Non-pigmented ciliary epithelial cell (primary cell): ENCODE data around the gene METTL21A.
"Not testable (repeated sequence)": the region's sequence is repeated elsewhere in the genome, so short reads cannot be mapped to it uniquely, and the experiment has no call there.

Experiments
- DNase-seq: peaks from one replicate; pipeline ENCODE4 v3.0.0-alpha.2; 2010; ENCODE audit warnings: low read depth

METTL21A gene

DNA sequence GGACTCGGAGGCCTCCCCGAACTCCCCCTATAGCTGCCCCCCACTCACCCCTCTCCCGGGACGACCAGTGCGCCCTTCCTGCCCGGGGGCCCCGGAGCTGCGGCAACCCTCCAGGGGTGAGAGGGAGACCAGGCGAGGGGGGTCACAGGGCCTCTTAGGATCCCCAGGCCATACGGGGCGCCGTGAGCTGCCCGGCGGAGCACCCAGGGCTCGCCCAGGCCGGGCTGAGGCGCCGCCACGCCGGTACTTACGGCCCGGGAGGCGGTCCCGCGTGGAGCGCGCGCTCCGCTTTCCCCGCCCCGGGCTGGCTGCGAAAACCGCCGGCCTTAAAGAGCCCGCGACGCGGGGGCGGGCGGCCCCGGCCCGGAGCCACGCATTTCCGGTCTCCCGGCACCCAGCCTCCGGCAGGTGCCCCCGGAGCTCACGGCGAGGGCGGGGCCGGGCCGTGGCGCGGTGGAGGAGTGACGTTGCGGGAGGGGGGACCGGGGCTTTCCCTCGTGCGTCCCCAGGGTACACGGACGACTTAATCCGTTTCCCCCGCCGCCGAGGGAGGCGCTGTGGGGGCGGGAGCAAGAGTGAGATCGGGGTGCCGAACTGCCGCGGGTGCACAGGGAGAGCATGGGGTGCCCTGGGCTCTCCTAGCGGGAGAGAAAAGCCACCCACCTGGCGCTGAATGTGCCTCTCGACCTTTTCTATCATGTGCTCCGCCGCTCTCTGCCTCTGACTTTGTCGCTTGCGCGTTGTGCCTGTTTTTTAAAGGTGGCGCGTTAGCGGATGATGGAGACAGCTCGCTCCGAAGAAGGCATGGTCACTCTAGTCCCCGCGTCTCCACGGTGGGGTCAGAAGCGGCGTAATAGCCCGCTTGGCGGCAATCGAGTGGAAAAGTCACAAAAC is at the start of gene METTL21A:
TSS of gene METTL21A (minus strand) at position 381 of the 894 bp plus-strand sequence. CDS start 1,019 bp downstream, outside the sequence.
- no peak for DNase-seq

DNA sequence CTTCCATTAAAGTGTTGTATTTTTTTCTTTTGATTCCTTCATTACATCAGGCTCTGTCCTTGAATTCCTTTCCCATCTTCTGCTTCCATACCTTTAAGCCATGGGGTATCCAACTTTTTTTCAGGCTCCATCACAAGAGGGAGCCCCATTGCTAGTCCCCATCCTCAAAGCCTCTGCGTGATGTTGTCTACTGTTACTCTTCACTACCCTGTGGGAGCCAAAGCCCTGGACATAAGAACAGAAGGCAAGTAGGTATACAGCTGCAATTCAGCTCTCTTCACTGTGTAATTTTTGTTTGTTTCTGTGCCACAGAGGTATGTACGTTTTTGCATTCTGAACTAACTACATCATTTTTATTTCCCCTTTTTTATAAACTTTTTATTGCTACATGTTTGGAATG is 49.6 kb upstream of the METTL21A start:
- no peak for DNase-seq

DNA sequence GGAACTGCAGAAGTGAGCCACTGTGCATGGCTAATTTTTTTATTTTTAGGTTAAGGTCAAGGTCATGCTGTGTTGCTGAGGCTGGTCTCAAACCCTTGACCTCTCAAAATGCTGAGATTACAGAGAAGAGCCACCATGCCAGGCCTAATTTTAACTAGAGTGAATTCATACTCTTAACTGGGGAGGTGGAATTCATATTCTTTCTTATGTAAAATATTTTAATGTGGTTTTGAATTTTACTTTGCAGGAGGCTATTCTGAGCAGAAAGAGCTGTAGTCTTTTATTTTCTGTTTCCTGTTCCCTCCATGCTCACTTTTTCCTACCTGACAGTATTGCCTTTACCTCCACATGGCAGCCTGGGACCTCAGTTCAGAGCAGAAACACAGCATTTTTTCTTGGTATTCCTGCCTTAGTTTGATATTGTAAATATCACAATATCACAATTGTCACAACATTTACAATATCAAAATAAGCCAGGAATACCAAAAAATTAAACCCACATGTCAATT is 49.1 kb upstream of the METTL21A start:
- DNase-seq: no peak

DNA sequence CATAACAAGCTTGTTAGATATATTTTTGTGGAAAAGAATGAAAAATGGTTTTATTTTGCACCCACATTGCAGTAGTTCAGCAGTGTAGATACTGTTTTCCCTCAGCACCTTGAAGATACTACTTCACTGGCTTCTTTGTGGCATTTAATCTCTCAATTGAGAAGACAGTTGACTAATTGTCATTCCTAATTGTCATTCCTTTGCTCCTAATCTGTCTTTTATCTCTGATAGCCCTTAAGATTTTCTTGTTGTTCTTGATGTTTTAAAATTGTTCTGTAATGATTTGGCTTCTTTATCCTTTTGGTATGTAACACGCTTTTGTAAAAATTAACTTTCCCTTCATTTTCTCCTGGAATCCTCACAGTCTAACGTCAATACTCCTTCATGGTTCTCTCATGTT is 48.2 kb upstream of the METTL21A start:
- DNase-seq: no peak

DNA sequence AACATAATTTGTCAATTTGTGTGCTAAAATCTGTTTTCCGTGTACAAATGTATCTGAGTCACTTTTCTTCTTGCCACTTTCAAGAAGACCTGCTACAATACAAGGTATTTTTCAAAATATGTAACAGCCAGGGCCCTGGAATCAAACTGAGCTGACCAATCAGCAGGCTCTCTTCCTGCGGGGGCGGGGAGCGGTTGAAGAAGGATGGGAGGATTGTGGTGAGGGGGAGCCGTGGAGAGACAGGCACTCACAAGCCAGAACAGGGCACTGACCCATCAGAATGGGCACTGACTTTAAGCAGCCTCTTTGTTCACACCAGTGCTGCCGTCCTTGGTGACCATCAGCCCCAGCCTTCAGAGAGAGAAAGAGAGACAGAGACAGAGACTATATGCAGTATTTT is 45.7 kb upstream of the METTL21A start:
- no peak for DNase-seq

DNA sequence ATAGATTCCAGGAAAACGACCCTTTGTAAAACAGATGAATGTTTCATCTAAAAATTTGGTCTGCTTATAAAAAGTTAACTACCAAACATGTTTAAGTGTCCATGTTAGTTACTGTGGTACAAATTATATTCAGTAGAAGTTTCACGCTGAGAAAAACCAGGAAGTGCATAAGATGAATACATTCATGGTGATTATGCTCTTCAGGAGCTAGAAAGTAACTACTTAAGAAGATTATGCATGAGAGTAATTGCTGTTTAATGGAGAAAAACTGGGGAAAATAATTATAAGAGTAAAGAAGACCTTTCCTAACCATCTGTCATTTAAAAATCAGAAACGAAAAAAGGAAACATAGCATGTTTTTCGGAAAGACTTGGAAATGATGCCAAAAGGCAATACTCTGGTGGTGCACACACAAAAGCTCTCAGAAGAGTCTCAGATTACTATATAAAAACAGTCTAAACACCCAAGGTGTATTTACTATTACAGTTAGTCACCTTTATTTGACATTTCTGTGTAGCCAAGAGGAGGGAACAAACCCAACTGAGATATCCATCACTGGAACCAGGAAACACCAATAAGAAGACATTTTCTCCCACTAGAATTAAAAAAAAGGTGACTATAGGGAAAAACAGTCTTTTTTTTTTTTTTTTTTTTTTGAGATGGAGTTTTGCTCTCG is 38.8 kb upstream of the METTL21A start:
- no peak for DNase-seq

DNA sequence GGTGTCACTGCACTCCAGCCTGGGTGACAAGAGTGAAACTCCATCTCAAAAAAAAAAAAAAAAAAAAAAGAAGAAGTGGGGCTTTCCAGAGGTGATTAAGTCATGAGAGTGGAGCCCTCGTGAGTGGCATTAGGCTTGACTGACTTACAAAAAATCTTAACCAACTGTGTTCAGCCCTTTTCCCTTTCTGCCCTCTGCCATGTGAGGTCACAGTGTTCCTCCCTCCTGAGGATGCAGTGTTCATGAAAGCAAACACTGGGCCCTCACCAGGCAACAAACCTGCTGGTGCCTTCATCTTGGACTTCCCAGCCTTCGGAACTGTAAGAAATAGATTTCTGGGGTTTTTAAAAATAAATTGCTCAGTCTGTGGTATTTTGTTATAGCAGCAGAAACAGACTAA is 37.0 kb upstream of the METTL21A start:
- DNase-seq: no peak

DNA sequence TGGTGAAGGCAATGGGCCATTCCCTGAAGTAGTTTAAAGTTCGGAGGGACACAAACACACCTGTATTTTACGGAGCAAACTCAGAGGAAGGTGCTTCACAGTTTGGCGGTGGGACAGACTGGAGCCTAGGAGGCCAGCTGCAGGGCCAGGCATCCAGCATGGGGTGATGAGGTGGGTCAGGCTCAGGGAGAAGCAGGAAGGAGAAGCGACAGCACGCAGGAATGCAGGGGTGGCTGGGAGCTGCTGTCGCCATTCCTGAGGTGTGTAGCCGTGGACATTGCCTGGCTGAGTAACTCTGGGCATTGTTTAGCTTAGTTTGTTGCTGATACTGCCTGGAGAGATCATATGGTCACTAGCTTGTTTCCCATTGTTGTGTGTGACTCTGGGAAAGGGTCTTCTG is 35.8 kb upstream of the METTL21A start:
- DNase-seq: no peak

DNA sequence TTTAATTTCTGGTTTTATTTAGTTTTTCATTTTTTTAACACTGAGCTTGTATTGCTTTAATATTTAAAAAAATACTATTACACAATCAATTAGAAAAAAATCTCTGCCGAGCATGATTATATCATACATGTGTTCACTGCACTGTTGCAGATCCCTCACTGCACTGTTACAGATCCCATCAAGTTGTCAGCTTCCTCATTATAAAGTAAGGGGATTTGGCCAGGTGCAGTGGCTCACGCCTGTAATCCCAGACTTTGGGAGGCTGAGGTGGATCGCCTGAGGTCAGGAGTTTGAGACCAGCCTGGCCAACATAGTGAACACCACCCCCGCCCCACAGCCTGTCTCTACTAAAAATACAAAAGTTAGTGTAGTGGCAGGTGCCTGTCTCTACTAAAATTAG is 33.0 kb upstream of the METTL21A start:
- no peak for DNase-seq

DNA sequence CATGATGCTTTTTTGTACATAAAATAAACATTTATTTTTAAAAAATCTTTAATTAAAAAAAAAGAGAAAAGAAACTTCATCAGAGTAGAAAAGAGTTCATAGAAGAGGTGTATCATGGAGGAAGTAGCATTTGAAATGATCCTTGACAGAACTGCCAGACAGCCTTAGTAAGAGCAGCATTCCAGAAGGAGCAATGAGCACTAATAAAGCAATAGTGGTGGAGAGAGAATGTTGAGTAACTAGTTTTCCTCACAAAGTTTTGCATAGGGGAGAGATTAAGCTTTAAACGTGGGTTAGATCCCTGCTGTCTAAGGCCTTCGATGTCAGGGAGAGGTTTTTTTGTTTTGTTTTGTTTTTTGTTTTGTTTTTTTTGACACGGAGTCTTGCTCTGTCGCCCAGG is 29.8 kb upstream of the METTL21A start:
- DNase-seq: no peak

DNA sequence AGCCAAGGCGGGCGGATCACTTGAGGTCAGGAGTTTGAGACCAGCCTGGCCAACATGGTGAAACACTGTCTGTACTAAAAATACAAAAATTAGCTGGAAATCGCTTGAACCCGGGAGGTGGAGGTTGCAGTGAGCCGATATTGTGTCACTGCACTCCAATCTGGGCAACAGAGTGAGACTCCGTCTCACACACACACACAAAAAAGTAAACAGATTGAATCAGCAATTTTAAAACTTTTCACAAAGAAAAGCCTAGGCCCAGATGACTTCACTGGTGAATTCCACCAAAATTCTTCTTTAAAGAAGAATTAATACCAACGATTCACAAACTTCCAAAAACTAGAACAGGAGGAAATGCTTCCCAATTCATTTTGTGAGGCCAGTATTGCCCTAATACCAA is 21.4 kb upstream of the METTL21A start:
- DNase-seq: not testable (repeated sequence)

DNA sequence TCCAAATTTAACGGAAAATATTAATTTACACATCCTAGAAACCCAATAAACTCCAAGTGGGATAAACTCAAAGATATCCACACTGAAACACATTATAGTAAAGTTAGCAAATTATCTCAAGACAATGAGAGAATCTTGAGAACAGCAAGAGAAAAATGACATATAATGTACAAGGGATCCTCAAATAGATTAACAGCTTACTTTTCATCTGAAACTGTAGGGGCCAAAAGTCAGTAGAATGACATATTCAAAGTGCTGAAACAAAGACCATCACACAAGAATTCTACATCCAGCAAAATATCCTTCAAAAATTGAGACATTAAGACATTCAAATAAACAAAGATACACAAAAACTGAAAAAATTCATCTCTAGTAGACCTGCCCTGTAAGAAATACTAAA is 18.7 kb upstream of the METTL21A start:
- no peak for DNase-seq

DNA sequence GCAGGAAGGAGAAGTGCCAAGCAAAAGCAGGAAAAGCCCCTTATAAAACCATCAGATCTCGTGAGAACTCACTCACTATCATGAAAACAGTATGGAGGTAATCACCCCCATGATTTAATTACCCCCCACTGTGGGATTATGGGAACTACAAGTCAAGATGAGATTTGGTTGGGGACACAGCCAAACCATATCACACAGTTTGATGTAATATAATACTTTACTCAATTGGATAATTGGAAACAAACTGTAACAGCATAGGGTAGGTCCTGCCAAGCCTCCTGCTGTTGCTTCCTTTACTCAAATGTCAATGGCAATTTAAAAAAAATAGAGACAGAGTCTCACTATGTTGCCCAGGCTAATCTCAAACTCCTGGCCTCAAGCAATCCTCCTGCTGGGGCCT is 15.5 kb upstream of the METTL21A start:
- DNase-seq: no peak

DNA sequence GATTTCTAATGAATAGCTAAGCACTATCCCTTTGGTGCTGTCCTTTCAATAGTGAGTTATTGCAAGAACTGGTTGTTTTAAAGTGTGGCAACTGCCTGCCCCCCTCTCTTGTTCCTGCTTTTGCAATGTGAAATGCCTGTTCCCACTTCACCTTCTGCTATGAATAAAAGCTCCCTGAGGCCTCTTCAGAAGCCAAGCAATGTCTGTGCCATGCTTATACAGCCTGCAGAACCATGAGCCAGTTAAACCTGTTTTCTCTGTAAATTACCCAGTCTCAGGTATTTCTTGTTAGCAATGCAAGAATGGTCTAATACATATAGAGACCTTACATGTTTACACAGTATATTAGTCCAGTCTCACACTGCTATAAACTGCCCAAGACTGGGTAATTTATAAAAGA is 15.0 kb upstream of the METTL21A start:
- DNase-seq: no peak

DNA sequence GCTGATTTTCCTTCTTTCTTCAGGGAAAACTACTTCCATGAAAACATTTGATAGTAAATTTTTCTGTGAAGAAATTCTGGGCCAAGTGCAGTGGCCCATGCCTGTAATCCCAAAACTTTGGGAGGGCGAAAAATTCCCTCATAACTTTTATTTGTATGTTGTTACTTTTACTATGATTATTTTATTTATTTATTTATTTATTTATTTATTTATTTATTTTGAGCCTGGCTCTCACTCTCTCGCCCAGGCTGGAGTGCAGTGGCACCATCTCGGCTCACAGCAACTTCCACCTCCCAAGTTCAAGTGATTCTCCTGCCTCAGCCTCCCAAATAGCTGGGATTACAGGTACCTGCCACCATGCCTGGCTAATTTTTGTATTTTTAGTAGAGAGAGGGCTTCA is 14.1 kb upstream of the METTL21A start:
- DNase-seq: not testable (repeated sequence)

DNA sequence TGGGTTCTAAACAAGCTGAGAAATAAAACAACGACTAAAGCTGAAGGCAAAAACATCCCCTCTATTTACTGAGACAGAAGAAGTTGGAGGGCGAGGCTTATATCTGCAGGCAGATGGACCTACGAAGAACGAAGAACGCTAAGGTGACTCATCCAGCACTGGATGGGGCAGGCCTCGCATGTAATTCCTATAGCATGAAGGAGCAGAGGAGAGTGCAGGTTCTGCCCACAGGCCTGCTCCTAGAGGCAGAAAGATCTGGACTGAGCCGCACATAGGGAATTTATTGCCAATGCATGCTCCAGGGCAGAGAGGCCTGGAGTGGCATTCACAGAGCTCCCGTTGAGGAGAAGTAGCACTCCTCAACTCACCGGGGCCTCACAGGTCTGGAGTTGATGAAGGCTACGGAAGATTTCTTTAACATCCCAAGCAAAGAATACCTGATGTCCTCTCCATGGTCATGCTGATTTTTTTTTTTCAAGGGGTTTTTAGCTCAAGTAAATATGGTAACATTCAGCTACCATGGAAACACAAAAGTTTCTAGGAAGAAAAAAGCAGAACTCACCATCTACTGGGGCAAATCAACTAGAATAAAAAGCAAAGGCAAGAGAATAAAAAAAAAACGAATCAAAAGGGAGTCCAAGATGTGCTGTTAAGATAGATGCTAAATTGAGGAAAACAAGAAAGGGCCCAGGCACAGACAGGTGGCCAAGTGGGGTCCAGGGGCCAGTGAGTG is 10.4 kb upstream of the METTL21A start:
- DNase-seq: no peak

DNA sequence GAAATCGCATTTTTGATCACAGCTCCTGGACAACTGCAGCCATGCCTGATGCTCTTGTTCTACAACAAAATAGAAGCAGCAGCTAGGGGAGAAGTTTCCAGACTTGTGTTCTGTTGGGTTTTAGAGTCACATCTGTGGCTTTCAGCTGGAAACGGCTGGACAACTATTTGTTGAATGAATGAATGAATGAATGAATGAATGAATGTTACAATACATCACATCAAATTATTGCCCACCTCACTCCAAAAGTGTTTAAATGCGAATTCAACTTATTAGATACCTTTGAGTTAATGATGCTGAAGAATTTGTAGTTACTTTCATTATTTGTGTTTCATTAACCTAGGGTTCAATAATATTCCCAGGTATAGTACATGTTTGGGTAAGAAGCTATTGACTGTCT is 8.5 kb upstream of the METTL21A start:
- no peak for DNase-seq

DNA sequence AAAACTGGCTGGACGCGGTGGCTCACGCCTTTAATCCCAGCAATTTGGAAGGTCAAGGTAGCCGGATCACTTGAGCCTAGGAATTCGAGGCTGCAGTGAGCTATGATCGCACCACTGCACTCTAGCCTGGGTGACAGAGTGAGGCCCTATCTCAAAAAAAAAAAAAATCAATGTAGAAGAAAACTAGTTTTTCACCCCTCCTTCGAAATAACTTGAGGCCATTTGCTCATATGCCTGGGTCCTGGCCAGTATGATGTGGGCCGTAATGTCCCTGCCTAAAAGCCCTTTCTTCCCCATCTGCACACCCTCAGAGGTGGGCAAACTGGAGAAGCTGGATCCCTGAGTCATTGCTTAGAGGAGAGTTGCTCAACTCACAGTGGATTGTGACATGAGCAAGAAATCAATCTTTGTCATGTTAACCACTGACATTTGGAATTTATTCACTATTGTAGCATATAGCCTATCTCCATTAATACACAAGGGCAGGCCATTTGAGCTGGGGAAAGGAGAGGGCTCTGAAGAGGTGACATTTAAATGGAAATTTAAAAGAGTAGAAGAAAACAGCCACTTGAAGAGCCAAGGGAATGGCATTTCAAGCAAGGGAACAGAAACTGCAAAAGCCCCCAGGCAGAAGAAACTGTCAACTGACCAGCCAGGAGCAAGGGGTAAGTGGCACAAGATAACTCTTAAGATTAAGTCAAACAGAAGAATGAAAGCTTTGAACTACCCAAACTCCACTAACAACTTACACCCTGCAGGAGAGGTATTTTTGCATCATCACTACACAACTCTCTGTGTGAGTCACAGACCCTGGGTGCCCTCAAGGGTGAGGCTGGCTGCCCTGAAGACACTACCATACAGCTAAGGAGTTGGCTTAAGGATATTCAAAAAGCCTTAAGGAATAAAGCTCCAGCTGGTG is 7.6 kb upstream of the METTL21A start:
- DNase-seq: no peak

DNA sequence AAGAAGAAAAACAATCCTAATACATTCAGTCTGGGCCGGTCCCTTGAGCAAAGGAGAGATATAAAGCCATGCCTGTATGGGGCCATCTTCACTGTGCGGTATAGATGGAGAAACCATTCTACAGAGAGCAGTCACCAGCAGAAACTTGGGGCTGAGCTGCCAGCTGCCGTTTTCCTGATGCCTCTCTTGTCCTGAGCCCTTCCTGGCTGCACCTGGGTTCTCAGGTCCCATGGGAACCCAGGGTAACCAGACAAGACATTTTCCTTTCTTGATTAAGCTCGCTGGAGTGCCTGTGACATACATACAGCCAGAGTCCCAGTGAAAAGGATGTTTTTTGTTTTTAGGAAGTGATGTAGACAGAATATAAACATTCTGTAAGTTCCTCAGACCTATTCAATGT is 5.3 kb upstream of the METTL21A start:
- no peak for DNase-seq

DNA sequence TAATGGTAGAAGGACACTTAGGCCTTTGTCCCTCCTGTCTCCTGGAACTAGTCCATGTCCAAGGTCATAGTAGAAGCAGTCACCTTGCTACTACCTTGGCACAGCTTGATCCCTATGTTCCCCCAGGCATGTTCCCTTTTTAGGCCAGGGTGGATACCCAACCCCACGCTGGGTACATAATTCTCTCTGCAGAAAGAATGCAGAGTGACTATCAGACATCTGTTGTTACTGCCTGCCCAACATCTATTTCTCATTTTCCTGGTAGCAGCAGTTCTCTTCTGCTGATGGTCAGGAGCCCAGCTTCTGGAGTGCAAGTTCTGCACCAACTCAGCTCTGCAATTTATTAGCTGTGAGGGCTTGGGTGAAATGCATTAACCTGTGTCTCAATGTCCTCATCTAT is 4.4 kb upstream of the METTL21A start:
- DNase-seq: no peak

DNA sequence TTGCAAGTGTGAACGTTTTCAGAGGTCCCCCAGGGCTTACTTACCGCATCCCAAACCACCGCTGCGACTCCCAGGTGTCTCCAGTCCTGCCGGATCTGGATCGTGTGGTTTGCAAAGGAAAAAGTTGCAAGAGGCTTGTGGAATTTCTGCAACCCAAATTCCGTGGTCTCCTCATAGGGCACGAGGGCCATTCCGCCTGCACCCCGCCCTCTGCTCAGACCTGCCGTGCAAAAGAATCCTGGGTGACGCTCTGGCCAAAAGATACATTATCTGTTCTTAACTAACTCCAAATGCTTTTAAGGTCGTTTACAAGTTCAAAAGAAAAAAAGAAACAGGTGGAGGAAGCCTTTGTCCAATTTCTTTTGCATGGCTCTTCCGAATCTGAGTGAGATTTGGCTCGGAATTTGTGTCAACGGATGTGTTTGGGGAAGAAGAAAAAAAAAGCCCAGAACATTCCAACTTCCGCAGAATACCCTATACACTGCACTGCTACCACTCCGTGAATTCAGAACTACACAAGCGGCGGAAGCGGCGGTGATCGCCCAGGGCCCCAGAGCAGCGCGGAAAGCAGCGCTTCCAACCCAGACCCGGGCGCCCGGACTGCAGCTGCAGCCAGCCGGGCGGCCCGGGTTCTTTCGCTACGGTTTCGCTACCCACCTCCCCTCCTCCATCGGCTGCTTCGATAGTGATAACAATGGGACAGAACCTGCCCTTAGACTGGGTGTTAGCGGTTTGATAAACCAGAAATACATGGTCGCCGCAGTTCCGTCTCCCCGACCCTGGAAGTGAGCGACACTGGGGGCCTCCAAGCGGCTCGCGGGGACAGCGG is 795 bp downstream of the METTL21A start:
- no peak for DNase-seq
